ENCODE data around the gene COL4A1.

Gene COL4A1

DNA sequence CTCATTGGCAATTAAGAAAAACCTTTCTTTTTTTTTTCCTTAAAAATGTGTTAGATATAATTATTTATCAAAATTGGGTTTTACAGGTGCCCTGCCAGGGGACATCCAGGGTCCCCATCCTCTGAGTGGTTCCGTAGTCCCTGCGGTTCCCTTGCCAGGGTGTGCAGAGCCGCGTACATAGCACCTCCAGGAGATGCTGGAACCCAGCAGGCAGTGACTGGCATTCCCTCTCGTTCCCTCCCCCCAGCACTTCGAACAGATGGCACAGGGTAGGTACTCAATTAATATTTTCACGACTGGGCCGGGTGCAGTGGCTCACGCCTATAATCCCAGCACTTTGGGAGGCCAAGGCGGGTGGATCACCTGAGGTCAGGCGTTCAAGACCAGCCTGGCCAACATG is 82.0 kb downstream of the COL4A1 start:
- no peaks in the 10 kb centered on the region for H3K4me1 ChIP-seq (ENCODE audit: control insufficient read depth, insufficient read depth, low read length)
- no peak overlapping the region for H3K27ac ChIP-seq (ENCODE audit: insufficient read depth, low read depth, low read length, poor library complexity, severe bottlenecking)
- no peak overlapping the region for H3K4me3 ChIP-seq (ENCODE audit: insufficient read depth, low read depth, low read length)
- H3K36me3 ChIP-seq (ENCODE audit: control insufficient read depth, insufficient read depth, low read length) = no peaks in the 10 kb centered on the region
- H3K9me3 ChIP-seq (ENCODE audit: control insufficient read depth, low read length) = no peaks in the 10 kb centered on the region
- H3K27me3 ChIP-seq (ENCODE audit: control insufficient read depth, insufficient read depth, low read length, poor library complexity, severe bottlenecking) = no peaks in the 10 kb centered on the region
- WGBS, 2 experiments = 92 to 93% methylated on average over 11 of the region's 11 CpGs

- Histone ChIP-seq H3K36me3 (ENCODE audit: control insufficient read depth, insufficient read depth, low read length) (no peaks in the 10 kb centered on the region), H3K27me3 (ENCODE audit: control insufficient read depth, insufficient read depth, low read length, poor library complexity, severe bottlenecking) (no peaks in the 10 kb centered on the region), H3K4me1 (ENCODE audit: control insufficient read depth, insufficient read depth, low read length) (no peaks in the 10 kb centered on the region), H3K27ac (ENCODE audit: insufficient read depth, low read depth, low read length, poor library complexity, severe bottlenecking) (no peak overlapping the region), H3K4me3 (ENCODE audit: insufficient read depth, low read depth, low read length) (no peak overlapping the region), H3K9me3 (ENCODE audit: control insufficient read depth, low read length) (no peaks in the 10 kb centered on the region)
- 94 to 96% methylated on average over 8 of the region's 8 CpGs for WGBS, 2 experiments
Measured at GRCh38 chr13:110224519-110224918, 82.4 kb downstream of the COL4A1 start.

DNA sequence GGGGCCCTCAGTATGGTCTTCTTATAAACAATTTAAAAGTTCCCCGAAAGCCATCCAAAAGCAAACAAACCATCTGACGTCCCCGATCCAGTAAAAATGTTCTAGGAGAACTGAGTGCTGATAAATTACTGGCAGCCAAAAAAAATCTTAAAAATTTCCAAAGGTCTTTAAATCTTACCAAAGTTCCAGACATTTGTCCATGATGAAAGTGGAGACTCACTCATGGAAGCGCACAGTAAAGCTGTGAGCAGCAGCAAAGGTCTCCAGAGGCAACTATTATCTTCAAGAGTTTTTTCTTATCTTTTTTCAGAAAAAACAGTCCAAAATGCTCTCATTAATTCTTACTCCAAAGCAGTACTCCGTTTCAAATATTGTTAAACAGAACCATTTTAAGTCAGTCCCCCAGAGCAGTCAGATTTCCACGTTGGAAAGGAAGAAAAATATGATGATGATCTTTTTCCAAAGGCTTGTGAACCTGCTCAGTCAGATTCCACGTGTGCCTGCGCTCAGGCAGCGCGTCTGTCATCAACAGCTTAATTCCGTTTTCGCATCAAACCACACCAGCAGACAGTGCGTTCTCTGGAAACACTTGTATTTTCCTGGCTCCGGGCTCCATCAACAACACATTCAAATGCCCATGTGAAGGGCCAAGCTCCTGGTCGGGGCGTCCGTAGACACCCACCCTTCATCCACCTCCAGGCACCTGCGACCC is 85.4 kb downstream of the COL4A1 start:
- peaks cover 8% of the 10 kb centered on the region for H3K4me1 ChIP-seq (ENCODE audit: control insufficient read depth, insufficient read depth, low read length)
- no peaks in the 10 kb centered on the region for H3K9me3 ChIP-seq (ENCODE audit: control insufficient read depth, low read length)
- no peaks in the 10 kb centered on the region for H3K36me3 ChIP-seq (ENCODE audit: control insufficient read depth, insufficient read depth, low read length)
- 92 to 93% methylated on average over 18 of the region's 18 CpGs for WGBS, 2 experiments
- H3K27ac ChIP-seq (ENCODE audit: insufficient read depth, low read depth, low read length, poor library complexity, severe bottlenecking) = no peak overlapping the region
- no peak overlapping the region for H3K4me3 ChIP-seq (ENCODE audit: insufficient read depth, low read depth, low read length)
- no peaks in the 10 kb centered on the region for H3K27me3 ChIP-seq (ENCODE audit: control insufficient read depth, insufficient read depth, low read length, poor library complexity, severe bottlenecking)

DNA sequence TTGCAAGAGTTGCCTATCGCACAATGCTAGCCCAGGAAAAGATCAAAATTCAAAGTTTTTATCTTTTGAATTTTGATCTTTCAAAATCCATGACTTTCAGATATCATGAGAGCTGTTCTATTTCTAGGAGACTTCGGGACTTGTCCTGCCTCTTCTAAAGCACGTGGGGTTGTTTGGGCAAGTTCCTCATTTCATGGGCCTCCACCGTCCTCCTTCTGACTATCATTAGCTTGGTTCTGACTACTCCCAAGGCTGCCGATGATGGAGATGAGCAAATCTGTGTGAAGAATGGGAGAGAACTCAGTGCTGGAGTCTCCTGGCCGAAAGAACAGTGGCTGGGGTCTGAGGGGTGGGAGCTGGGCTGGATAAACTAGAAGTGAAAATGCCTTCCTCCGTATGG is 86.5 kb downstream of the COL4A1 start:
- WGBS, 2 experiments = 93 to 95% methylated on average over 7 of the region's 7 CpGs
- no peaks in the 10 kb centered on the region for H3K36me3 ChIP-seq (ENCODE audit: control insufficient read depth, insufficient read depth, low read length)
- peaks cover 11% of the 10 kb centered on the region for H3K4me1 ChIP-seq (ENCODE audit: control insufficient read depth, insufficient read depth, low read length)
- no peak overlapping the region for H3K4me3 ChIP-seq (ENCODE audit: insufficient read depth, low read depth, low read length)
- no peaks in the 10 kb centered on the region for H3K9me3 ChIP-seq (ENCODE audit: control insufficient read depth, low read length)
- H3K27me3 ChIP-seq (ENCODE audit: control insufficient read depth, insufficient read depth, low read length, poor library complexity, severe bottlenecking) = no peaks in the 10 kb centered on the region
- H3K27ac ChIP-seq (ENCODE audit: insufficient read depth, low read depth, low read length, poor library complexity, severe bottlenecking) = no peak overlapping the region

GRCh38 chr13:110218581-110219201 is 88.3 kb downstream of the COL4A1 start:
- no peak overlapping the region for H3K4me3 ChIP-seq (ENCODE audit: insufficient read depth, low read depth, low read length)
- H3K36me3 ChIP-seq (ENCODE audit: control insufficient read depth, insufficient read depth, low read length) = no peaks in the 10 kb centered on the region
- WGBS, 2 experiments = 91 to 93% methylated on average over 21 of the region's 21 CpGs
- no peaks in the 10 kb centered on the region for H3K9me3 ChIP-seq (ENCODE audit: control insufficient read depth, low read length)
- H3K4me1 ChIP-seq (ENCODE audit: control insufficient read depth, insufficient read depth, low read length) = peaks cover 11% of the 10 kb centered on the region
- H3K27ac ChIP-seq (ENCODE audit: insufficient read depth, low read depth, low read length, poor library complexity, severe bottlenecking) = no peak overlapping the region
- no peaks in the 10 kb centered on the region for H3K27me3 ChIP-seq (ENCODE audit: control insufficient read depth, insufficient read depth, low read length, poor library complexity, severe bottlenecking)

- Histone ChIP-seq H3K9me3 (ENCODE audit: control insufficient read depth, low read length) (no peaks in the 10 kb centered on the region), H3K4me3 (ENCODE audit: insufficient read depth, low read depth, low read length) (no peak overlapping the region), H3K27me3 (ENCODE audit: control insufficient read depth, insufficient read depth, low read length, poor library complexity, severe bottlenecking) (no peaks in the 10 kb centered on the region), H3K4me1 (ENCODE audit: control insufficient read depth, insufficient read depth, low read length) (peaks cover 11% of the 10 kb centered on the region), H3K27ac (ENCODE audit: insufficient read depth, low read depth, low read length, poor library complexity, severe bottlenecking) (no peak overlapping the region), H3K36me3 (ENCODE audit: control insufficient read depth, insufficient read depth, low read length) (no peaks in the 10 kb centered on the region)
- 93 to 95% methylated on average over 2 of the region's 2 CpGs for WGBS, 2 experiments
Measured at GRCh38 chr13:110217811-110218210, 89.1 kb downstream of the COL4A1 start.

GRCh38 chr13:110217085-110217484 is 89.9 kb downstream of the COL4A1 start:
- H3K36me3 ChIP-seq (ENCODE audit: control insufficient read depth, insufficient read depth, low read length) = no peaks in the 10 kb centered on the region

GRCh38 chr13:110216398-110217041 is 90.4 kb downstream of the COL4A1 start:
- no peak overlapping the region for H3K4me3 ChIP-seq (ENCODE audit: insufficient read depth, low read depth, low read length)
- no peak overlapping the region for H3K27ac ChIP-seq (ENCODE audit: insufficient read depth, low read depth, low read length, poor library complexity, severe bottlenecking)
- H3K36me3 ChIP-seq (ENCODE audit: control insufficient read depth, insufficient read depth, low read length) = no peaks in the 10 kb centered on the region
- WGBS, 2 experiments = 90 to 96% methylated on average over 10 of the region's 10 CpGs
- H3K27me3 ChIP-seq (ENCODE audit: control insufficient read depth, insufficient read depth, low read length, poor library complexity, severe bottlenecking) = no peaks in the 10 kb centered on the region
- no peaks in the 10 kb centered on the region for H3K9me3 ChIP-seq (ENCODE audit: control insufficient read depth, low read length)
- H3K4me1 ChIP-seq (ENCODE audit: control insufficient read depth, insufficient read depth, low read length) = peaks cover 11% of the 10 kb centered on the region

More at GRCh38 chr13:110217085-110217484, 89.9 kb downstream of the COL4A1 start:
- no peak overlapping the region for H3K4me3 ChIP-seq (ENCODE audit: insufficient read depth, low read depth, low read length)
- H3K27me3 ChIP-seq (ENCODE audit: control insufficient read depth, insufficient read depth, low read length, poor library complexity, severe bottlenecking) = no peaks in the 10 kb centered on the region
- peaks cover 11% of the 10 kb centered on the region for H3K4me1 ChIP-seq (ENCODE audit: control insufficient read depth, insufficient read depth, low read length)
- 93 to 95% methylated on average over 5 of the region's 5 CpGs for WGBS, 2 experiments
- H3K27ac ChIP-seq (ENCODE audit: insufficient read depth, low read depth, low read length, poor library complexity, severe bottlenecking) = no peak overlapping the region
- H3K9me3 ChIP-seq (ENCODE audit: control insufficient read depth, low read length) = no peaks in the 10 kb centered on the region

DNA sequence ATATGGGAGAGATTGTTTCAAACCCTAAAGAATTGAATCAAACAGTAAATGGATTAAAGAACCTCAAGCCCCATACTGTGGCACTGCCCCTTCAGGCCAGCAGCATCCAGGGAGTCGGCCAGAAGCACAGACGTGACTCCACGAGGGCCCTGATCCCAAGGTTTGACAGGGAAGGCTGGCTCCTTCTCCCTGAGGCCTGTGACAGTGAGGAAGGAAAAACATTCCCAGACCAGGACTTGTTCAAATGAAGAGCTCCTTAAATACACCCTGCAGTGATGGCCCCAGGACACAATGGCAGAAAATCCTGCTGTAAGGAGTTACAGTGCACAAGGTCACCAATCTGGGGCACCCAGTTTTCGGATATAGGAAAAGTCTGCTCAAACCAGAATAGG is 91.0 kb downstream of the COL4A1 start:
- Histone ChIP-seq H3K27ac (ENCODE audit: insufficient read depth, low read depth, low read length, poor library complexity, severe bottlenecking) (no peak overlapping the region), H3K4me1 (ENCODE audit: control insufficient read depth, insufficient read depth, low read length) (peaks cover 11% of the 10 kb centered on the region), H3K4me3 (ENCODE audit: insufficient read depth, low read depth, low read length) (no peak overlapping the region), H3K36me3 (ENCODE audit: control insufficient read depth, insufficient read depth, low read length) (no peaks in the 10 kb centered on the region), H3K27me3 (ENCODE audit: control insufficient read depth, insufficient read depth, low read length, poor library complexity, severe bottlenecking) (no peaks in the 10 kb centered on the region), H3K9me3 (ENCODE audit: control insufficient read depth, low read length) (no peaks in the 10 kb centered on the region)
- WGBS, 2 experiments = 67 to 74% methylated on average over 4 of the region's 4 CpGs

DNA sequence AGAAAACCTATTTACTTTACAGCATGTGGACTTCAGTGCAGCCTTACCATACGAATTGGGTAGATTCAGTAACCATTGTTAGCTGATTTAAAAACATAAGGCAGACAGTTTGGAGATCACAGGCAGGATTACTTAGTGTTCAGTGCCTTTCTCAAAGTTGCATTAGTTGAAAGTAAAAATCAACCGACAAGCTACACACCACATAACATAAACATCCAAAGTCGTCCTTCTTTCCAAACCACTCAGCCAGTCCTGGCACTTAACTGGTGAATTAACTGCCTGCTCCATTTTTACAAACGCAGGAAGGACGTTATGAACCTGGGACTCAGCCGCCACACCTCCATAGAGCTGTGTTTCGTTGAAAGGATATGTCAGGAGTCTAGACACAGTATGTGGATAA is 91.4 kb downstream of the COL4A1 start:
- H3K4me3 ChIP-seq (ENCODE audit: insufficient read depth, low read depth, low read length) = no peak overlapping the region
- H3K36me3 ChIP-seq (ENCODE audit: control insufficient read depth, insufficient read depth, low read length) = no peaks in the 10 kb centered on the region
- WGBS, 2 experiments = 91 to 94% methylated on average over 7 of the region's 7 CpGs
- H3K4me1 ChIP-seq (ENCODE audit: control insufficient read depth, insufficient read depth, low read length) = peaks cover 11% of the 10 kb centered on the region
- H3K27ac ChIP-seq (ENCODE audit: insufficient read depth, low read depth, low read length, poor library complexity, severe bottlenecking) = no peak overlapping the region
- no peaks in the 10 kb centered on the region for H3K9me3 ChIP-seq (ENCODE audit: control insufficient read depth, low read length)
- H3K27me3 ChIP-seq (ENCODE audit: control insufficient read depth, insufficient read depth, low read length, poor library complexity, severe bottlenecking) = no peaks in the 10 kb centered on the region

All from ectodermal cell (in vitro differentiated cells).